Omental fat pad (tissue), 4 donors: Measurements from ENCODE around the gene SH2D4B. TPM values are rescaled to one million over a fixed set of nuclear protein-coding genes. Genes with fewer than 3 reads are reported as not detected.

Source experiments
- ATAC-seq: fragments of 150-250 bp; one replicate; pipeline ENCODE4 v1.9.1; 2016; ENCODE audit warnings: mild to moderate bottlenecking, moderate library complexity; ENCODE audit not compliant: low FRiP score
- DNase-seq: peaks from one replicate; pipeline ENCODE4 v3.0.0-alpha.2; 2019; ENCODE audit warnings: low spot score
- CTCF ChIP-seq, 3 donors: fragments of 450-650 bp; IDR thresholded peaks; one replicate each; pipeline ENCODE4 v1.5.1; 2016 to 2017; ENCODE audit warnings: antibody characterized with exemption in 3 of 3, mild to moderate bottlenecking in 3 of 3, moderate library complexity in 2 of 3
- total RNA-seq, 4 donors: library from RNA; depleted of rRNA; stranded (reverse); fragments of >200 nt; gene quantifications; one replicate each; pipeline ENCODE4 v1.1.0, GENCODE V29; 2016

Gene SH2D4B
- total RNA-seq, 4 donors from 2014 or later: 0.13 TPM; not detected in 3

- no peak for TF ChIP-seq CTCF (IDR thresholded peaks at IDR 0.05)
- DNase-seq: no peak
- no peak for ATAC-seq
Measured at GRCh38 chr10:80598084-80598798, 60.5 kb downstream of the SH2D4B start.

- ATAC-seq (no peak), DNase-seq (no peak)
Measured at GRCh38 chr10:80598951-80599350, 61.2 kb downstream of the SH2D4B start.

GRCh38 chr10:80599424-80599847 is 61.7 kb downstream of the SH2D4B start:
- DNase-seq (no peak), ATAC-seq (no peak)
- no peak for TF ChIP-seq CTCF (IDR thresholded peaks at IDR 0.05)

More at GRCh38 chr10:80598951-80599350, 61.2 kb downstream of the SH2D4B start:
- TF ChIP-seq CTCF (IDR thresholded peaks at IDR 0.05): no peak

GRCh38 chr10:80600256-80600655 is 62.6 kb downstream of the SH2D4B start:
- no peak for ATAC-seq
- no peak for TF ChIP-seq CTCF (IDR thresholded peaks at IDR 0.05)
- no peak for DNase-seq

GRCh38 chr10:80602881-80603280 is 65.2 kb downstream of the SH2D4B start:
- no peak for TF ChIP-seq CTCF (IDR thresholded peaks at IDR 0.05)
- no peak for ATAC-seq
- no peak for DNase-seq

- ATAC-seq (peak; percentile 37), DNase-seq (no peak)
- TF ChIP-seq CTCF (IDR thresholded peaks at IDR 0.05): no peak
Measured at GRCh38 chr10:80603516-80603915, 65.8 kb downstream of the SH2D4B start.

GRCh38 chr10:80608706-80609105 is 71.0 kb downstream of the SH2D4B start:
- no peak for ATAC-seq
- TF ChIP-seq CTCF (IDR thresholded peaks at IDR 0.05): no peak
- no peak for DNase-seq
